Amygdala (tissue), 56 donors: ENCODE data around the gene TRIM69.
"Not testable (repeated sequence)": the region's sequence is repeated elsewhere in the genome, so short reads cannot be mapped to it uniquely, and the experiment has no call there.

Experiments
- DNase-seq, 56 donors: peaks; one replicate each; lab custom pipeline; 2025; lab: John Stamatoyannopoulos, UW

TRIM69 gene

GRCh38 chr15:44738340-44738984, 2.1 kb downstream of the TRIM69 start:
- no peak for DNase-seq

GRCh38 chr15:44739222-44739847, 3.0 kb downstream of the TRIM69 start:
- DNase-seq, result not testable (repeated sequence)

DNA sequence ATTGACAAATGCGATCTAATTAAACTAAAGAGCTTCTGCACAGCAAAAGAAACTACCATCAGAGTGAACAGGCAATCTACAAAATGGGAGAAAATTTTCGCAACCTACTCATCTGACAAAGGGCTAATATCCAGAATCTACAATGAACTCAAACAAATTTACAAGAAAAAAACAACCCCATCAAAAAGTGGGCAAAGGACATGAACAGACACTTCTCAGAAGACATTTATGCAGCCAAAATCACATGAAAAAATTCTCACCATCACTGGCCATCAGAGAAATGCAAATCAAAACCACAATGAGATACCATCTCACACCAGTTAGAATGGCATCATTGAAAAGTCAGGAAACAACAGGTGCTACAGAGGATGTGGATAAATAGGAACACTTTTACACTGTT, 7.1 kb downstream of the TRIM69 start:
- DNase-seq, result not testable (repeated sequence)

GRCh38 chr15:44753345-44753744, 17.0 kb downstream of the TRIM69 start:
- no peak for DNase-seq

DNA sequence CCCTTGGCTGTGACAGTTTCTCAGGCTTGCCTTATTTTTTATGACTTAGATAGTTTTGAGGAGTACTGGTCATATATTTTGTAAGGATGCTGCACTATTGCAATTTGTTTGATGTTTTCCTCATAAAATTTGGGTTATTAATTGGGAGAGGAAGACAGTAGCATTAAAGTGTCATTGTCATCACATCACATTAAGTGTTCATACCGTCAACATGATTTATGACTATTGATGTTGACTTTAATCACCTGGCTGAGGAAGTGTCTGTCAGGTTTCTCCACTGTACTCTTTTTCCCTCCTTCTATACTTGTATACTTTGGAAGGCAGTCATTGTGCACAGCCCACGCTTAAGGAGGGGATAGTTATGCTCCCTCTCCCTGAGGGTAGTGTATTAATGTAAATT, 26.9 kb downstream of the TRIM69 start:
- DNase-seq, result no peak

GRCh38 chr15:44763848-44764247, 27.5 kb downstream of the TRIM69 start:
- no peak for DNase-seq

GRCh38 chr15:44765036-44765435, 28.7 kb downstream of the TRIM69 start:
- DNase-seq, result no peak

DNA sequence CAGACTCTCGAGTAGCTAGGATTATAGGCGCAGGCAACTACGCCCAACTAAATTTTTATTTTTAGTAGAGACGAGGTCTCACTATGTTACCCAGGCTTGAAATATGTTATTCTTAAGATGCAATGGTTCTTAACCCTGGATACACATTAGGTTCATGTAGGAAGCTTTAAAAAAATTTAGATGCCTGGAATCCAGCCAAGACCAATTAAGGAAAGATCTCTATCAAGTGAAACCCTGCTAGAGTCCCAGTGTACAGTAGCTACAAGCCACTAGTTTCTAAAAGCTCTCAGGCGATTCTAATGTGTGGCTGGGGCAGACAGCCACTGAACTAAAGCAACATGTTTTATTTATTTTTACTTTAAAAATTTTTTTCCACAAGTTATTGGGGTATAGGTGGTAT, 33.2 kb downstream of the TRIM69 start:
- DNase-seq, result no peak

GRCh38 chr15:44770715-44771114, 34.4 kb downstream of the TRIM69 start:
- DNase-seq, result not testable (repeated sequence)

- DNase-seq, result peak in 50 of 56 donors; percentile 1 to 84 (median 44)
Observed at GRCh38 chr15:44775953-44776352, 39.6 kb downstream of the TRIM69 start.

- no peak for DNase-seq
Observed at GRCh38 chr15:44779761-44780160, 43.4 kb downstream of the TRIM69 start.

GRCh38 chr15:44780608-44781007, 44.3 kb downstream of the TRIM69 start:
- no peak for DNase-seq

GRCh38 chr15:44781128-44781810, 44.9 kb downstream of the TRIM69 start:
- DNase-seq, result no peak

DNA sequence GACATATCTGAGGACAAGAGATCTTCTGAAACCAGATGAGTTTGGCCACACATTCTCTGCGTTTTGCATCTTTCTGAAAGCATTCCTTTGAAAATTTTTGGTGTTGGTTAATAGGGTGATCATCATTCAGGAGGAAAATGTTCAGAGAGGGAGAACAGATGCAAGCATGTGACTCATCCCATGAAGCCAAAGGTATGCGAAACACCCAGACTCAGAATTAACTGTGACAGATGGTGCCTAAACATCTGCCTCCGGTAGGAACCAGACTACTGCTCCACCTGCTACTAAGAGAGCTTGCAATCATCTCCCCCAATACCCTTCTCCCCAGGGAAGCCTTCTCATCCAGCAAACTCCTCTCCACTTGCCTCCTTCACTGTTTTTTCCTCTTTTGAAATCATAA, 46.2 kb downstream of the TRIM69 start:
- DNase-seq, result no peak

DNA sequence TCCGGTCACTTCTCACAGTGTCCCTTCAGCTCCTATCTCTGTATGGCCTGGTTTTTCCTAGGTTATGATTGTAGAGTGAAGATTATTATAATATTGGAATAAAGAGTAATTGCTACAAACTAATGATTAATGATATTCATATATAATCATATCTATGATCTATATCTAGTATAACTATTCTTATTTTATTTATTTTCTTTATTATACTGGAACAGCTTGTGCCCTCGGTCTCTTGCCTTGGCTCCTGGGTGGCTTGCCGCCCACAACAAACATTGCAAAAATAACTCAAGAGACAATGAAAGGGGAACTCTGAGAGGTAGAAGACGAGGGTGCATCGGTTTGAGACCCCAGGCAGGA, 48.6 kb downstream of the TRIM69 start:
- peak in 1 of 56 donors; percentile 0 for DNase-seq

DNA sequence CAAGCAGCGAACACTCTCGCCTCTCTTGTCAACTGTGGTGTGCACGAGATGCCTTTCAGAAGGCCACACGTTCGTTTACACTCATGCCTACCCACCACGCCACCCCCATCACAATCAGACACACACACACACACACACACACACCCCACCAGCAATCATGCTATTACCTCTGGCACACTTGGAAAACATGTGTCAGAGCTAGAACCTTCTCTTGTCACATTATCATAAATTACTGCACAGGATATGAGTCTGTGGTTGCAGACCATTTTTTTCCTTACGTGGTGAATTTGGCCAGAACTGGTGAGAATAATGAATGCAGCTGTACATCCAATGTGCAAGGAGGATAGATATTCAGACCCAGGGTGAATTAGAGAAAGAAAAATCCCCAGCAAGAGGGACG, 52.4 kb downstream of the TRIM69 start:
- DNase-seq, result no peak

DNA sequence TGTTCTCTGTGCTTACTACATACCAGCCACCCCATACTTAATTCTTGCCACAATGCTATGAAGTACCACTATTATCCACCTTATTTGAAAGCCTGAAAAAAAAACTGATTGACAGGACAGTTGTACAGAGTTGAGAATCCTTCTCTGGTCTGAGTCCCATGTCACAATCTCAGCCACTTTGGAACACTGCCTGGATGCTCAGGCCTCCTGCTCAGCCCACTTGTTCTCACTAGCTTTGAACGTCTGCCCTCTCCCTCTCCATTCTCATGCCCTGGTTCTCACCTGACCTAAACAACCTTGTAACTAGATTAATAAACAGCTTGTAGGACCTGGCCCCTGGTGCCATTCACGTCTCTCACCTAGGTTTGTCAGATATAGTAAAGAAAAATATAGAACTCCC, 53.9 kb downstream of the TRIM69 start:
- no peak for DNase-seq

DNA sequence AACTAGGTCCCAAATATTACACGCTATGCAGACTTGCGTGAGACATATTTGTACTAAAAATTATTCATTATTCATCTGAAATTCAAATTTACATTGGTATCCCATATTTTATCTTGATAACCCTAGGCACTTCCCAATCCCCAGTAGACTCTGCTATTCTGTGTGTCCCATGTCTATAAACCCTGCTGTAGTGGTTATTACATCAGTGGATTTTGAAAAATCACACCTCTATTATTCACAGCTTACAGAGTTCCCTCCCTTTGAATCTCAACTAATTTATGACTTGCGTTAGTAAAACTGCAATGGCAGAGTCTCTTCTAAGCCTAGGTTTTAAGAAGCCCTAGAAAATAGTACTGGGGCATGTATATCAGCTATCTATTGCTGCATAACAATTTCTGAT, 54.3 kb downstream of the TRIM69 start:
- no peak for DNase-seq

GRCh38 chr15:44792715-44793114, 56.4 kb downstream of the TRIM69 start:
- DNase-seq, result no peak

DNA sequence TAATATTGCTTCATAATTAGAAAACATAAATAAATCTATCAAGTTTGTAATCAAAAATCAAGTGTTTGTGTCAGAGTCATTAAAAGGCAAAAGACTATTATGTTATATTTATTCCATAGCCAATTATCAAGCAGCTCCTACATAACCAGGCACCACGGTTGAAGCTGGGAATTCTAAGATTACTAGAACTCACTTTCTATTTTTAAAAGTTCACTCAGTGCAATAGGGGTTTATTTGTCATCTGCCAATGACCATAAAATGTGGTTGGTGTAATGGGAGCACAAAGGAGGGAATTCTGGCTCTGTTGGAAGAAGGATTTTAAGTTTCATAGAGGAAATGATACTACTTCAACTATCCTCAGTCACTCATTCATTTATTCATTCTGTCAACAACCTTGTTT, 57.7 kb downstream of the TRIM69 start:
- no peak for DNase-seq

- DNase-seq, result no peak
Observed at GRCh38 chr15:44796508-44796907, 60.2 kb downstream of the TRIM69 start.

DNA sequence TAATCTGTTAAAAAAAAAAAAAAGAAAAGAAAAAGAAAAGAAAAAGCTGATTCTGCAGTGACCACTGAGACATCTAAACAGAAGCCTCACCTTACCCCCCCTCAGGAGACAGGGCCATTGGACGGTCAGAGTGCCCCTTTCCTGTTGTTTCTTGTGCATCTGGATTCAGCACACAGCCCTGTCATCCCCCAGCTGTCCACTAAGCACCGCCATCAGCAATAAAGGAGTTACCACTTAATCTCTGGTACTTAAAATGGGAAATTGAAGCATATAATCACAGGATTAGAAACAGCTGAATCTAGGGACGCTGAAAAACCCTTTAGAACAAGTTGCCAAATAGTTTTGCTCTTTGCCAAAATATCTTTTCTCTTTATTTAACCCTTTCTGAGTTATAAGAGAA, 62.5 kb downstream of the TRIM69 start:
- no peak for DNase-seq
